Osteoblast (primary cell): ENCODE results near the gene NGEF. TPM values are rescaled to one million over a fixed set of nuclear protein-coding genes. Genes with fewer than 3 reads are reported as not detected.

Experiments
- DNase-seq: peaks from one replicate; pipeline ENCODE4 v3.0.0; 2011; ENCODE audit warnings: low spot score, mixed read lengths; ENCODE audit not compliant: insufficient read length; ENCODE audit errors: missing footprints
- H2AFZ ChIP-seq: 2 replicates; pipeline ENCODE4 v1.6.0; 2011; ENCODE audit warnings: mild to moderate bottlenecking, low read length
- H3K27ac ChIP-seq: 2 replicates; pipeline ENCODE4 v1.5.1; 2011; ENCODE audit warnings: mild to moderate bottlenecking, low read depth, low read length, moderate library complexity
- H3K27me3 ChIP-seq: 2 replicates; pipeline ENCODE4 v1.6.0; 2012; ENCODE audit warnings: mild to moderate bottlenecking, control low read depth, inconsistent platforms, low read length, moderate library complexity; ENCODE audit not compliant: insufficient read depth
- H3K36me3 ChIP-seq: 2 replicates; pipeline ENCODE4 v1.5.1; 2011; ENCODE audit warnings: mild to moderate bottlenecking, low read length, control low read depth, moderate library complexity; ENCODE audit not compliant: insufficient read depth
- H3K4me1 ChIP-seq: 2 replicates; pipeline ENCODE4 v1.5.1; 2011; ENCODE audit warnings: mild to moderate bottlenecking, low read length, control low read depth, moderate library complexity; ENCODE audit not compliant: insufficient read depth
- H3K4me2 ChIP-seq: 2 replicates; pipeline ENCODE4 v1.6.0; 2011; ENCODE audit warnings: mild to moderate bottlenecking, low read length; ENCODE audit not compliant: insufficient read depth
- H3K4me3 ChIP-seq: fragments of 200-600 bp; sonication (generic); 3 replicates; pipeline ENCODE4 v1.5.1; 2012; ENCODE audit warnings: mild to moderate bottlenecking, low read length, inconsistent platforms; ENCODE audit not compliant: insufficient read depth
- H3K79me2 ChIP-seq: 2 replicates; pipeline ENCODE4 v1.6.0; 2012; ENCODE audit warnings: mild to moderate bottlenecking, low read length, control low read depth, inconsistent platforms; ENCODE audit not compliant: insufficient read depth
- H3K9me3 ChIP-seq: 2 replicates; pipeline ENCODE4 v1.5.1; 2011; ENCODE audit warnings: low read depth, low read length, control low read depth
- H4K20me1 ChIP-seq: 2 replicates; pipeline ENCODE4 v1.6.0; 2012; ENCODE audit warnings: mild to moderate bottlenecking, low read length, control low read depth; ENCODE audit not compliant: insufficient read depth
- total RNA-seq: library from RNA; depleted of rRNA; stranded (reverse); fragments of >200 nt; gene quantifications from 2 replicates; pipeline ENCODE4 v1.2.3, GENCODE V29; 2012
- TF ChIP-seq, protein P1 (sequence below): IDR thresholded peaks from 2 replicates; pipeline ENCODE4 v1.5.1; 2011; ENCODE audit warnings: mild to moderate bottlenecking, low read depth, low read length, moderate library complexity; ENCODE audit errors: extremely low read depth

The NGEF gene
- total RNA-seq, 1 donor, result not detected

DNA sequence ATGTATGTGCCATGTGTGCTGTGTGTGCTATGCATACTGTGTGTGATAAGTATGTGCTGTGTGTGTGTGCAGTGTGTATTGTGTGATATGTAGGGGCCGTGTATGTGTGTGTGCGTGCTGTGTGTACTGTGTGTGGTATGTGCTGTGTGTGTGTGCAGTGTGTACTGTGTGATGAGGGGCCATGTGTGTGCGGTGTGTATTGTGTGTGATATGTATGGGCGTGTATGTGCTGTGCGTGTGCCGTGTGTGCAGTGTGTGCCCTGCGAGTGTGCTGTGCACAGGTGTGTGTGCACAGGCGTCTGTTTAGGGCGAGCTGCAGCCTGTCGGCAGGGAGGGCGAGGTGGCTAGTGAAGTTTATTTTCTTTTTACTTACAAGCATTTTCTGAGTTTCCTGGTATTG lies 126.9 kb downstream of the NGEF start:
- Histone ChIP-seq H2AFZ (no peak overlapping the region), H3K4me2 (no peak overlapping the region), H3K79me2 (no peaks in the 10 kb centered on the region), H3K4me1 (peaks cover 6% of the 10 kb centered on the region), H3K27me3 (no peaks in the 10 kb centered on the region), H3K4me3 (no peak overlapping the region), H3K27ac (no peak overlapping the region), H3K36me3 (no peaks in the 10 kb centered on the region), H4K20me1 (no peaks in the 10 kb centered on the region), H3K9me3 (no peaks in the 10 kb centered on the region)
- TF ChIP-seq, protein P1, sequence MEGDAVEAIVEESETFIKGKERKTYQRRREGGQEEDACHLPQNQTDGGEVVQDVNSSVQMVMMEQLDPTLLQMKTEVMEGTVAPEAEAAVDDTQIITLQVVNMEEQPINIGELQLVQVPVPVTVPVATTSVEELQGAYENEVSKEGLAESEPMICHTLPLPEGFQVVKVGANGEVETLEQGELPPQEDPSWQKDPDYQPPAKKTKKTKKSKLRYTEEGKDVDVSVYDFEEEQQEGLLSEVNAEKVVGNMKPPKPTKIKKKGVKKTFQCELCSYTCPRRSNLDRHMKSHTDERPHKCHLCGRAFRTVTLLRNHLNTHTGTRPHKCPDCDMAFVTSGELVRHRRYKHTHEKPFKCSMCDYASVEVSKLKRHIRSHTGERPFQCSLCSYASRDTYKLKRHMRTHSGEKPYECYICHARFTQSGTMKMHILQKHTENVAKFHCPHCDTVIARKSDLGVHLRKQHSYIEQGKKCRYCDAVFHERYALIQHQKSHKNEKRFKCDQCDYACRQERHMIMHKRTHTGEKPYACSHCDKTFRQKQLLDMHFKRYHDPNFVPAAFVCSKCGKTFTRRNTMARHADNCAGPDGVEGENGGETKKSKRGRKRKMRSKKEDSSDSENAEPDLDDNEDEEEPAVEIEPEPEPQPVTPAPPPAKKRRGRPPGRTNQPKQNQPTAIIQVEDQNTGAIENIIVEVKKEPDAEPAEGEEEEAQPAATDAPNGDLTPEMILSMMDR, result no peak
- peak; percentile 27 for DNase-seq

DNA sequence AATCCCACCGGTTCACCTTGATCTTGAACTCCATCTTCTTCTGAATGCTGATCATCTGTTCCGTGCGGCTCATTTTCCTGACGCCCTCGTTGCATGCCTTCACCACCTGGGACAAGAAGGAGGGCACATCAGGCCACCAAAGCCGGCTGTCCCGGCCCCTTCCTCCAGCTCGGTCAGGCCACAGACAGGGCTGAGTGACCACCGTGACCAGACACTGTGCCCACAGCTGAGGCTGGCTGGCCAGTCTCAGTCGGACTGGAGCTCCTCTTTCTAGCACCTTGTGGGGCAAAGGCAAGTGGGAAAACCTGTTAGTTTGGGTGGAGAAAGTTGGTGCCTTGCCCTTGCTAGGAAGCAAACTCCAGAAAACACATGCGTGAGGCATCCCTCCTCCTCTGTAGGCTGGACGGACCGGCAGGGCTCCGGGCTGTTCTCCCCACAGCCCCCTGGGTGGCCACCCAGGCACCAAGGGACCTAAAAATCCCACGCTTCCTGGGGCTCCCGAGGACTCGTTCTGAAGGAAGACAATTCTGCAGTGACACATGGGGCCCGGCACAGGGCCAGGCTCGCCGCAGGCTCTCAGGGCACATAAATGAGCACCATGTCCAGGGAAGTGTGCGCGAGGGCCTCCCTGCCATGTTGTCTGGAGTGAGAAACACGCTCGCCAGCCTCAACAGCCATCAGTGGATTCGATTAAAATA lies 127.6 kb downstream of the NGEF start:
- Histone ChIP-seq H3K4me2 (no peak overlapping the region), H3K4me3 (no peak overlapping the region), H3K27me3 (no peaks in the 10 kb centered on the region), H4K20me1 (no peaks in the 10 kb centered on the region), H3K9me3 (no peaks in the 10 kb centered on the region), H3K4me1 (no peaks in the 10 kb centered on the region), H3K79me2 (no peaks in the 10 kb centered on the region), H3K36me3 (no peaks in the 10 kb centered on the region), H3K27ac (no peak overlapping the region), H2AFZ (no peak overlapping the region)
- DNase-seq, result peak; percentile 78
- TF ChIP-seq, protein P1, result no peak

DNA sequence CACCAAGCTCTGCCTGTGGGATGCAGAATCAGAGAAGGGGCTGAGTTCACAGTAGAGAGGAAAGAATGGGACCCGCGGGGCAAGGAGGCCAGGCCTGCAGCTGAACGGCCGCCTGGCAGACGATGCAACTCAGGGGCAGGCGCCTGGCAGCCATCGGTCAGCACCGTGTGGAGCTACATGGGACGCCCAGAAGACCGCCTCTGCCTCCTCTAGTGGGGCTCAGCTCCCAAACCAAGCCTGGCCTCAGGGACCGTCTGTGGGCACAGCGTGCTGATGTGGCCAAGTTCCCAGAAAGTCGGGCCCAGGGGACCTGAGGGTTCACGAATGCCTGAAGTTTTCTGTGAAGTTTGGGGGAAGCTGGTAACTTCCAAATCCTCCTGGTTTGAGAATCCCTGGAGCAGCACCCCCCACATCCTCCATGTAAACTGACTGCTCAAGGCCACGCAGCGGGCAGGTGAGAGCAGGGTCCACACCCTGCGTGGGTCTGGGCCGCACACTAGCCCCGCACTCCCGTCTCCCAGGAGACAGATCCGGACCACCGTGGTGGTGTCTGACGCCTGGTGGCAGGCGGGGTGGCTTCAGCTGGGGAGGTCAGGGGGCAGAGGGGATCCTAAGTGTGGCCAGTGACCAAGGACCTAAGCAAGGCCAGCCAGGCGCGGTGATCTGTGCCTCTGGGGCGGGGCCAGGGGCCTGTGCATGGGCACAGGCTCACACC lies 128.3 kb downstream of the NGEF start:
- Histone ChIP-seq H3K4me1 (no peaks in the 10 kb centered on the region), H3K9me3 (no peaks in the 10 kb centered on the region), H2AFZ (no peak overlapping the region), H3K4me2 (no peak overlapping the region), H4K20me1 (no peaks in the 10 kb centered on the region), H3K27ac (no peak overlapping the region), H3K4me3 (no peak overlapping the region), H3K27me3 (no peaks in the 10 kb centered on the region), H3K79me2 (no peaks in the 10 kb centered on the region), H3K36me3 (no peaks in the 10 kb centered on the region)
- DNase-seq, result peak; percentile 89
- TF ChIP-seq, protein P1, result no peak

DNA sequence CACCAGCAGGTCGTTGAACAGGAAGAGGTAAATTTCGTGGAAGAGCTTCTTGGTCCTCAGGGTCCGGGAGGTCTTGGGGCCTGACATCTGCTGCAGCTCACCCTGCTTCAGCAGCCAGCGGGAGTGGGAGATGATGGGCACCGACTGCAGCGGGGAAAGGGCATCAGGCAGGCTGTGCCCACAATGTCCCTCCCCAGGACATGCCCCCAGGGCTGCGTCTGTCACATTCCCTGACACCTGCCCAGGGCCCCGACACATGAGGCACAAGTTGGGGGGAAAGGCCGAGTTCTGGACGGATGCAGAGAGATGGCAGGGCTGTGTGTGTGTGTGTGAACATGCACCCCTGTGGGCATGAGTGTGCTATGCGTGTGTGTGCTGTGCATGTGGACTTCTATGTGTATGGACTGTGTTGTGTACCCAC lies 129.0 kb downstream of the NGEF start:
- Histone ChIP-seq H3K27me3 (no peaks in the 10 kb centered on the region), H2AFZ (no peak overlapping the region), H3K36me3 (no peaks in the 10 kb centered on the region), H4K20me1 (no peaks in the 10 kb centered on the region), H3K4me2 (no peak overlapping the region), H3K27ac (no peak overlapping the region), H3K79me2 (no peaks in the 10 kb centered on the region), H3K9me3 (no peaks in the 10 kb centered on the region), H3K4me3 (no peak overlapping the region), H3K4me1 (no peaks in the 10 kb centered on the region)
- TF ChIP-seq, protein P1, result no peak
- DNase-seq, result peak; percentile 68
